Left colon (tissue), 2 donors: ENCODE measurements around the gene CD24. TPM values are rescaled to one million over a fixed set of nuclear protein-coding genes. Genes with fewer than 3 reads are reported as not detected.
"Not testable (repeated sequence)": the region's sequence is repeated elsewhere in the genome, so short reads cannot be mapped to it uniquely, and the experiment has no call there.

Source experiments
- ATAC-seq: fragments of 200-7000 bp; cut with Tn5 transposase; one replicate; pipeline ENCODE4 v1.9.1; 2020; ENCODE audit warnings: mild to moderate bottlenecking, moderate library complexity
- DNase-seq, 2 donors: peaks; one replicate each; pipeline ENCODE4 v3.0.0-alpha.2; 2020
- intact Hi-C, 2 donors: fragments of 100-400 bp; cut with DNase I in 1 of 2; cut with micrococcal nuclease in 1 of 2; formaldehyde crosslinking; loops; one replicate each; pipeline versions ENCODE4 v1.11.2 to v1.14.0; 2022; cut with DNase I, micrococcal nuclease
- total RNA-seq, 2 donors: library from RNA; stranded (reverse); fragmentation: NEBNext Ultra II Directional; extraction: Animal tissue kit (Norgen Biotek cat#: 25700); gene quantifications; one replicate each; pipeline ENCODE4 v1.2.1, GENCODE V29; 2021
- donor health status: DM: no; HTN: no; CAD: no.
- donor health status: DM: yes; HTN: yes; CAD: no.

CD24 gene
- total RNA-seq, 2 donors from 2014 or later = 1,898 to 2,100 TPM

DNA sequence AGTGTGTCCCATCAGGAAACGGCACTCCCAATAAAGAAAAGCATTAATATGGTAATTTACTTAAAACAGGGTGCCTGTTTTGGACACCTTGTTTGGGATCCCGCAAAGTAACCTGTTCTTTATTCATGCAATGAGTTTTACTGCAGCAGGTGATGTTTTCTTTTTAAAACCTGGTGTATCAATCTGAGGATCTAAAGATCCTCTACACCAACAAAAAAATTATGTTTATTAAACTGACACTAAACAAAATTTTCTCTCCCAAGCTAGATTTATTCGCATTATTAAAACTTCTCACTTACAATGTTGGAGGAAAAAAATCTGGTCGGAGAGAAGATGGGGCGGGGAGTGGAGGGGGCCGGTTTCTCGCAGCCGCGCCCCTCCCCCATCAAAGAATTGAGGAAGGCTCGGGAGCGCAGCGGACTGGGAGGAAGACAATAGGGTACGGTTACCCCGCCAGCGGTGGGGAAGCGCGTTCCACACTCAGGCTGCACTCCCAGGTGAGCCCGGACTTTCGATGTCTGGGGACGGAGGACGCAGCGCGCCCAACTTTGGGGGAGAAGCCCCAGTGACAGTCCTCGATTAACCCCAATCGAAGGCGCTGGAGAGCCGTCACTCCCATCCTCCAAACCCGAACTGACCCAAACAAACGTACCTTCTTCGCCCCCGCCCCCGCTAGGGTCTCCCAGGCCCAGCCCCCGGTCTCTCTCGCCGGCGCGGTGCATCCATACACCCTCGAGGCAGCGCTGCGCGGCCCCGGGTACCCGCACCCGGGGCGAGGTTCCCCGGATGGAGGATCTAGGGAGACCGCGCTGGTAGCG is 1.3 kb downstream of the CD24 start:
- intact Hi-C loops = loop anchor here in 1 of 2 donors (10.0 kb wide), 1 partner anchor 528 kb away; no protein-coding TSS in a partner anchor
- DNase-seq (peak; percentile 26 to 64), ATAC-seq (peak; percentile 12)

DNA sequence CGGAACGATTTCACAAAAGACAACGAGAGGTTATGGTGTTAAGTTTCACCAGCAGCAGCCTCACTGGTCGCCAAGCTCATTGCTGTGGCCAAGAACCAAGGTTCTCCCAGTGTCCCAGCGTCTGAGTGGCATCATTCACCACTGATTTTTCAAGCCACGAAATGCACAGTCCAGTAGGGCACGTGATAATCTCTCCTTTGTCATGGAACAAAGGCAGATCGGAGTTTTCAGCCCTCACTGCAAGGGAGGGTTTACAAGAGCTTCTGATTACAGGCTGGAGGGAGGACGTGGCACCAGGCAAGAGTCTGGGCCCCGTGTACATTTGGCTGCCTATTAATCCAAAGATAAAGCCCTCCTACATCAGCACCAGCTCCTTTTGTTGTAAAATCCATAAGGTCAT is 2.0 kb downstream of the CD24 start:
- ATAC-seq (no peak), DNase-seq (no peak)
- intact Hi-C loops = loop anchor here in 1 of 2 donors (10.0 kb wide), 1 partner anchor 528 kb away; no protein-coding TSS in a partner anchor

DNA sequence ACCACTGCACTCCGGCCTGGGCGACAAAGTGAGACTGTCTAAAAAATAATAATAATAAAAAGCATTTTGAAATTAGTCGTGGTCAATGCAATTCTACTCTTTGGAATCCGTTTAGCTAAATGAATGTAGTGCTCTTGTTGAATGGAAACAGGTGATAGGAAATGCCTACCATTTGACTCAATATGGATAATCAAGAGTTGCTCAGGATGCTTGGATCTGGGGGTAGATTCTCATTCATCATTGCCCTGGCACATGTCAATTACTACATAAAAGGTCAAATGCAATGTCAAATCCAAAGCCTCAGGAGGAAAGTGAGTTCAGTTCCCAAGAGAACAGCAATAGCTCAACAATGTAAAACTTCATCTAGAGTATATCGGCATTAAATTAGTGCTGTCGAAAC is 3.8 kb downstream of the CD24 start:
- intact Hi-C loops = loop anchor here in 1 of 2 donors (10.0 kb wide), 1 partner anchor 526 kb away; no protein-coding TSS in a partner anchor
- DNase-seq, ATAC-seq: not testable (repeated sequence)

DNA sequence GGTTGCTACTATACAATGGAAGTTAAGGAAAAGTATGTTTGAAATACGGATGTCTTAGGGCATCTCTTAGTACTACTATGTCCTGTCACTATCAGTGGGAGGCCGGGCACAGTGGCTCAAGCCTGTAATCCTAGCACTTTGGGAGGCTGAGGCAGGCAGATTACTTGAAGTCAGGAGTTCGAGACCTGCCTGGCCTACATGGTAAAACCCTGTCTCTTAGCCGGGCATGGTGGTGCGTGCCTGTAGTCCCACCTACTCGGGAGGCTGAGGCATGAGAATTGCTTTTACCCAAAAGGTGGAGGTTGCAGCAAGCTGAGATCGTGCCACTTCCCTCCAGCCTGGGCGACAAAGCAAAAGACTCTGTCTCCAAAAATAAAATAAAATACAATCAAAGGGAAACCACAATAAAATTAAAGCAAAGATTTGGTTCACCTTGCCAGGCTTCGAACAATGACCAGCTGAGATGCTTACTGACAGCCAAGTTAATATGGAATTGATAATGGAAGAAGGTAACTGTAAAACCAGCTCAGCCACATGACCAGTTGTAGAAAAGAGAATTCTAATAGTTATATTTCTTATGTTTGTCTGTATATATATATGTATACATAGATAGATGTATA is 6.5 kb downstream of the CD24 start:
- intact Hi-C loops = no loop called here
- ATAC-seq (peak; percentile 29), DNase-seq (peak in 1 of 2 donors; percentile 14)

DNA sequence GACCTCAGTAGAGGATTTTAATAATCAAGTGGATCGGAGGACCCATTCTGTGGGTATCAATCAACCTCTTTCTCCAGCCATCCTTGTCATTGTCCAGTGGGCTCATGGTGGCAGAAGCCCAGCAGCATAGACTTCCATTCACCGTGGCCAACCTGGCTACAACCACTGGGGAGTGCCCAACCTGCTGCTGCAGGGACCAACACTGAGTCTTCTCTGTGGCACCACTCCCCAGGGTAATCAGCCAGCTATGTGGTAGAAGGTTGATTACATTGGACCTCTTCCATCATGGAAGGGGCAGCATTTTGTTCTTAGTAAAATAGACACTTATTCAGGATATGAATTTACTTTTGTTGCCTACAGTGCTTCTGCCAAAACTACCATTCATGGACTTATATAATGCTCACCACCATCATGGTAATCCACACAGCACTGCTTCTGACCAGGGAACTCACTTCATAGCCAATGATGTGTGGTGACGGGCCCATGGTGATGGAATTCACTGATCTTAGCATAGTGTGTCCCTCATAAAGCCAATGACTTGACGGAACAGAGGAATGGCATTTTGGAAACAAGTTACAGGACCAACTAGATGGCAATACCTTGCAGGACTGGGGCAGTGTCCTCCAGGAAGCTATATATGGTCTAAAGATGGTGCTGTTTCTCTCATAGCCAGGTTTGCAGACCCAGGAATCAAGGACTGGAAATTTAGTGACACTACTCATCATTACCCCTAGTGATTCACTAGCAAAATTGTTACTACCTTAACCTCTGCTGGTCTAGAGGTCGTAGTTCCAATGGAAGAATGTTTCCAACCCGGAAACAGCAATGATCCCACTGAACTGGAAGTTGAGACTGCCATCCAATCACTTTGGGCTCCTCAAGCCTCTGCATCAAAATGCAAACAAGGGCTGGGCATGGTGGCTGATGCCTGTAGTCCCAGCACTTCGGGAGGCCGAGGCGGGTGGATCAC is 7.6 kb downstream of the CD24 start:
- ATAC-seq (peak; percentile 45), DNase-seq (peak in 1 of 2 donors; percentile 11)
- intact Hi-C loops = no loop called here

DNA sequence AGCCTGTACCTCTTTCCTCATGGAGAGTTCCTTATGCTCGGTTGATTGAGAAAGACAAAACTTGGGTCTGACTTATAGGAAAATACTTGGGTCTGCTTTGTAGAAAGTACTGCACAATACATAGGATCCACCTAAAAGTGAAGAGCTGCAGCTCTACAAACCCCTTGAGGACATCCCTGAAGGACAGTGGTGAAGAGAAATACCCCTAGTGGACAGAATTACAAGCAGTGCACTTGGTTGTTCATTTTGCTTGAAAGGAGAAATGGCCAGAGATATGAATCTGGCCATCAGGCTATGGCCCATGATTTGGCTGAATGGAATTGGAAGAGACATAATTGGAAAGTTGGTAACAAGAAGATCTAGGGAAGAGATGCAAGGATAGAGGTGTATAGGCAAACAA is 8.3 kb downstream of the CD24 start:
- DNase-seq = no peak
- intact Hi-C loops = no loop called here

DNA sequence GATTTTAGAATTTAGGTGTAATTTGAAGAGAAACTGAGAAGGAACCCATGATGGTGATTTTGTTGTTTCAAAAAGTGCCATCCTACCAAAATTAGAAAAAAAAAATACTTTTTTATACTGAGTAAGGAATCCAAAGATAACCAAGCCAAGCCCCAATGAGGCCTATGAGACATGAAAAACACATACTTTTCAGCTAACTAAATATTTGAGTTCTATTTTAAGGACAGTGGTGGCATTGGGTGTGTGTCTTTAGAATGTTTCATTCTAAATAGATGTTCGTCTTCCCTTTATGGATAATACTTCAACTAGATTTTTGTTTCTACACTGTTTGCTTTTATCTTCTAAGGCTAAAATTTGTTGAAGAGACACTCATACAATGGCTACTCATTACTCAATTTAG is 9.6 kb downstream of the CD24 start:
- no peak for ATAC-seq
- intact Hi-C loops = no loop called here
- no peak for DNase-seq

More for the DNA sequence above, 8.3 kb downstream of the CD24 start:
- ATAC-seq = peak; percentile 3

DNA sequence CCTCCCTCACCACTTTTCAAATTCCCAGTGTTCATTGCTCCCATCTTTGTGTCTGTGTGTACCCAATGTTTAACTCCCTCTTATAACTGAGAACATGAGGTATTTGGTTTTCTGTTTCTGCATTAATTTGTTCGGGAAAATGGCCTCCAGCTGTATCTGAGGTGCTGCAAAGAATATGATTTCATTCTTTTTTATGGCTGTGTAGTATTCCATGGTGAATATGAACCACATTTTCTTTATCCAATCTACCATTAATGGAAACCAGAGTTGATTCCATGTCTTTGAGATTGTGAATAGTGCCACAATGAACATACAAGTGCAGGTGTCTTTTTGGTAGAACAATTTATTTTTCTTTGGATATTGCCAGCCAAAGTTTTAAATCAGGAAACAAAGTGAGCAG is 10.4 kb downstream of the CD24 start:
- DNase-seq = no peak
- intact Hi-C loops = no loop called here
- no peak for ATAC-seq

DNA sequence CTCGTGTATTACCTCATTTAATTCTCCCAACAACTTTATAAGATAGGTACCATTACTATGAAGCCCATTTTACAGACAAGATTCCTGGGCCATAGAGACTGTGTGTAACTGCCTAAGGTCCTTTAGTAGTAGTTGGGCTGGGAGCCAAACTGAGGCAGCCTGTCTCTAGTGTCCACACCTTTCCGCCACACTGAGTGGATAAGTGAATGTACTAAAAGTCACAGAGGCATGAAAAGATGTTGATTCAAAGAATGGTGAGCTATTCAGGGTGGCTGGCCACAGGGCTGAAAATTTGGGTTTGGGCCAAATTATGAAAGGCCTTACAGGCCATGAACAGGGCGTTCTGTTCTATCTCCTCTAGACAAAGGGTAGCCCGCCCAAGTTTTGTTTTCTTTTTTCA is 11.0 kb downstream of the CD24 start:
- ATAC-seq (no peak), DNase-seq (no peak)
- intact Hi-C loops = no loop called here

DNA sequence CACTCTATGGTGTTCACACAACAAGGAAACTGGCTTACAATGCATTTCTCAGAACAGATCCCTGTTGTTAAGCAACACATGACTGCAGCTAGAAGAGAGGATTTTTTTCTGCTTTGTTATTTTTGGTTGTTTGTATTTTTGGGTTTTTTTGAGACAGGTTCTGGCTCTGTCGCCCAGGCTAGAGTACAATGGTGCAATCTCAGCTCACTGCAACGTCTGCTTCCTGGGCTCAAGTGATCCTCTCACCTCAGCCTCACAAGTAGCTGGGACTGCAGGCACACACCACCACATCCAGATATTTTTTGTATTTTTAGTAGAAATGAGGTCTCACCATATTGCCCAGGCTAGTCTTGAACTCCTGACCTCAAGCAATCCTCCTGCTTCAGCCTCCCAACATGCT is 12.7 kb downstream of the CD24 start:
- ATAC-seq (no peak), DNase-seq (no peak)
- intact Hi-C loops = no loop called here

DNA sequence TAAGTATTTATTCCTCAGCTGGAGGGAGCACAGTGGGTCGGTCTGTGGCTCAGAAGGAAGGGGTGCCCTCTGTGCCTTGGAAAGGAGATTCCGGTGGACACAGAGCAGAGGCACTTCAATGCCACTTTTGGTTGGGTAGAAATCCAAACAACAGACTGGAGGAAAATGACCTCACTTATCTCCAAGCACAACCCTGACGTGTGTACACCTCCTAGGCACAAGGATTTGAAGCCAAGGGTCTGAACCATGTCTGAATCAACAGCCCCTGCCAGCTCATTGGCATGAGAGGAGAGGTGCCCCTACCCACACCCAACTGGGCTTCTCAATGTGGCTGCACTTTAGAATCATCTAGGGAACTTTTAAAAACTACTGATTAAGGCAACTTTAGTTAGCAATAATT is 13.4 kb downstream of the CD24 start:
- DNase-seq (no peak), ATAC-seq (no peak)
- intact Hi-C loops = no loop called here

DNA sequence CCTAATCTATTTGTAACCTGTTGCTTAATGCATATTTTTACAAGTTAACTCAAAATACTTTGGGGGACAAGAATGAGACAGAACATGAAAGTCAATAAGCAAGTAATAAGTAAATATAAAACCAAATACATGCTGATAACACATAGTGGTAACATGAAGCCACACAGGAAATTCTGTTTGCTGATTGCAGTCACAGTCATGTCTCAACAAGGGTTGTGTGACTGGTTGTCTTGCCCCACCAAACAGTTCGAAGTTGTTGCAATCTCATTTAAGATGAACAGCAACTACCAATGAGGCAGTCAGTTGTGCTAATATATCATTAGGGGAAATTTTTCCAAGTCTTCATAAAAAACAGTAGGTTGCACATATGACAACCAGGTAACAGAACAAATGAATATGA is 14.5 kb downstream of the CD24 start:
- intact Hi-C loops = no loop called here
- DNase-seq = no peak
- ATAC-seq = no peak

DNA sequence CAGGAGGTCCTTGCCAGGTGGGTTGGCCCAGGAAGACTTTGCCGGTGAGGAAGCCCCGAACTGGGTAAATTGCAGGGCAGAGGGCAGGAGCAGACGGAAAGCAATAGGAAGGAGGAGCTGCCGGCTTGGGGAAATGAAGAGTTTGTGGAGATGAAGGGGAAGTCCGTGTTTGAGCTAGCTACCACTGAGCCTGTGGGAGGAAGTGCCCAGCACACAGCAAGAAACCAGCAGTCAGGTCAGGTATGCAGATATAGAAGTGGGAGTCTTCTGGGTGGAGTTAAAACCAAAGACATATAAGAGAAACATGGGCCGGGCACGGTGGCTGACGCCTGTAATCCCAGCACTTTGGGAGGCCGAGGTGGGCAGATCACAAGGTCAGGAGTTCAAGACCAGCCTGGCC is 34.7 kb downstream of the CD24 start:
- intact Hi-C loops = no loop called here
- DNase-seq (no peak), ATAC-seq (no peak)

DNA sequence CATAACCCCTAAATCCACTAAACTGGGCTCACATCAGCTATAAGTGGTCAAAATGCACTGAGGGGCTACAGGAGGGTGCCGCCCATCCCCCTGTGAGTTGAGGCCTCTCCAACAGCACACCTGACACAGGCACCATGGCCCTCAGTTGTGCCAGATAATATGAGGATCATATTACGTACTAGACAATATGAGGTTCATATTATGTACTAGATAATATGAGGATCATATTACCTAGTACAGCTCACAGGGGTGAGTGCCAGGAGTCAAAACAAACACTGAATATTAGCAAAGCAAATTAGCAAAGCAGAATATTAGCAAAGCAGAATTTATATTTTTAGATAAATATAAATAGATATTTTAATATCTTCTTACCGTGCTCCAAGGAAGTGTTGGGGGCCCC is 35.3 kb downstream of the CD24 start:
- intact Hi-C loops = no loop called here
- ATAC-seq (no peak), DNase-seq (no peak)

DNA sequence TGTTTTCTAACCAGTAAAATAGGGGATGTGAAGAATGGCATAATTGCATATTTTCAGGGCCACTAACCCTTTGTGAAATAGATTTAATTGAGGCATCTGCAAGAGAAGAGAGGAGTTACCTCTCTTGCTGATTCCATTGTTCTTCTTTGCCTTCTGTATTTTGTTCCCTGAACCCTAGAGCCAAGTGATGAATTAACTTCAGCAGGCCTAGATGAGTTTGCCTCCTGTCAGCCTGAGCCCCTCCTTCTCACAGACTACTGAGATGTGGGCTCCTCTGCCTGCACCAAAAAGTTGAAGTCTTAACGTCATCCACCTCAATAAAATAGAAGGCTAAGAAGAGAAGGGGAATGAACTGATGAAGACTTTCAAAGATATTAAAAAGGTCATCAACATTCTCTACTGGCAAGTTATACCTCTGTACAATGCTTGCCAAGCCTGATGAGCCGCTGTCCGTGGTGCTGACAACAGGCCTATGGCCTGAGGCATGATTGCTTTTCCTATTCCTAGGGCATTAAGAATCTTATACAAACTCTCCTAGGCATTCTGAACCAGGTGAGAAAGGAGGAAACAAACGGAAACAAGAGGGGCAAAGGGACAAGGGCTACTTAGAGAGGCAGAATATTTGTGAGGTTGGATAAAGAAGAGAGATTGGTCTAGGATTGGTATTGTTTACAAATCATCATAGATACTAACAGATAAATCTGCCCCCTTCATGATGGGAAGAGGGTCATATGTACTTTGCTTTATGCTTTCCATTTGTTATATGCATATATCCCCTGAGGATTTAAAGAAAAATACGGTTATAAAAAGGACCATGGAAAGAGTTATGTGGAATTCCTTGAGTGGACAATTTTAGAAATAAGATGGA is 46.8 kb downstream of the CD24 start:
- intact Hi-C loops = no loop called here
- ATAC-seq (peak; percentile 77), DNase-seq (peak in 1 of 2 donors; percentile 80)

DNA sequence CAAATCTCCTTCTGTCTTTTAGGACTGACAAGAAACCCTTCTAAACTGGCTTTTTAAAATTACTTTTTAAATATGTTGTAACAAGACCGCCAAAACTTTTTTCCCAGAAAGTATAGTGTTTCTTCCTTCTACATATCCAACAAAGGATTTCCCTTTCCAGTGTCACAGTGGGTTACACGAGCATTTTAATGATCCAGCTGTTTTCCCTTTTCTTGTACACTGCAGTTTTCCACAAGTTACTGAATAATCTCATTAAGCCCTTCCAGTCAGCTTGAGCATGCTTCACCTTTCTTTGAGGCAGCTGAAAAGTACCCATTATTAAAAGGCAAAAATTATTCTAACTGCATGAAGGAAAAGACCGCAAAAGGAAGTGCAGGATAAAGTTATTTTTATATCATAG is 48.6 kb downstream of the CD24 start:
- DNase-seq = no peak
- intact Hi-C loops = no loop called here
- ATAC-seq = no peak

DNA sequence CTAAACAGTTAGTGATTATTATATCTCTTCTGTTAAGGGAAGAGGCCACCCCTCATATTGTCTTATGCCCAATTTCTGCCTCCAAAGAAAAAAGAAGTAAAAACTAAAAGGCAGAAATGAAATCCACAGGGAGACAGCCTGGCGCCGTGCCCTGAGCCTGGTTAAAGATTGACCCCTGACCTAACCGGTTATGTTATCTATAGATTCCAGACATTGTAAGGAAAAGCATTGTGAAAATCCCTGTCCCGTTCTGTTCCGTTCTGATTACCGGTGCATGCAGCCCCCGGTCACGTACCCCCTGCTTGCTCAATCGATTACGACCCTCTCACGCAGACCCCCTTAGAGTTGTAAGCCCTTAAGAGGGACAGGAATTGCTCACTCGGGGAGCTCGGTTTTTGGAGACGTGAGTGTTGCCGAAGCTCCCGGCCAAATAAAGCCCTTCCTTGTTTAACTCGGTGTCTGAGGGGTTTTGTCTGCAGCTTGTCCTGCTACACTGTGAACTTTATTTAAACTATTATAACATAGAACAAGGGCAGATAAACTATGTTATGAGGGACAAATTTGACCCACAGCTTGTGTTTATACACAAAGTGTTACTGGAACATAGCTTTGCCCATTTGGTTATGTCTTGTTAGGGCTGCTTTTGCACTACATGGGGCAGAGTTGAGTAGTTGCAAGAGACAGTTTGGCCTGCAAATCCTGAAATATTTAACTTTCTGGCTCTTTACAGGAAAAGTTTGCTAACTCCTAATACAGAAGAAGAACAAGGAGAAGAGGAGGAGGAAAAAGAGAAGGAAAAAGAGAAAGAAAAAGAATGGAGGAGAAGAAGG is 49.6 kb downstream of the CD24 start:
- intact Hi-C loops = no loop called here
- DNase-seq = peak; percentile 77 to 89
- ATAC-seq = peak; percentile 81
